NCI-H526 (cell line): ENCODE measurements around the gene FOXP1.

Experiments used
- DNase-seq, 2 experiments: peaks; one replicate each; lab custom pipeline; 2025; lab: John Stamatoyannopoulos, UW

FOXP1 gene

GRCh38 chr3:71006810-71007785 is 576.4 kb downstream of the FOXP1 start:
- peak; percentile 85 to 92 for DNase-seq

- no peak for DNase-seq
These were observed 577.7 kb downstream of the FOXP1 start for GRCh38 chr3:71005702-71006321.

DNA sequence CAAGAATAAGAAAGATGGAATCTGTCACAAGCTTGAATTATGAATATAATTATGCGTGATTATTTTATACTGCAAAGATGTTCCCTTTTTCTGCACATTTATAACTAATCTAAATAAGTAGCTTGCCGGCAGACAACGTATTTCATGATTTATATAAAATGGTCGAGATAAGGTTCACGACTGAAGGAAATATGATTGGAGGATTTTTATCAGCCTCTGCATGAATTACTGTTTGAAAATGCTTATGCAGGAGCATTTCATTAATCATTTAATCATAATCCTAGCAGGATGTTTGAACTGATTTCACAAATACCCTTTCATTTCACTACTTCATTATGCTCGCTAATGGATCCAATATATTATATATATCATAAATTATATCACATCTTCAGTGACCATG is 580.0 kb downstream of the FOXP1 start:
- DNase-seq, result no peak

- no peak for DNase-seq
These were observed 581.2 kb downstream of the FOXP1 start for GRCh38 chr3:71002298-71002697.

GRCh38 chr3:71001303-71001830 is 582.2 kb downstream of the FOXP1 start:
- peak in 1 of 2 experiments; percentile 32 for DNase-seq

DNA sequence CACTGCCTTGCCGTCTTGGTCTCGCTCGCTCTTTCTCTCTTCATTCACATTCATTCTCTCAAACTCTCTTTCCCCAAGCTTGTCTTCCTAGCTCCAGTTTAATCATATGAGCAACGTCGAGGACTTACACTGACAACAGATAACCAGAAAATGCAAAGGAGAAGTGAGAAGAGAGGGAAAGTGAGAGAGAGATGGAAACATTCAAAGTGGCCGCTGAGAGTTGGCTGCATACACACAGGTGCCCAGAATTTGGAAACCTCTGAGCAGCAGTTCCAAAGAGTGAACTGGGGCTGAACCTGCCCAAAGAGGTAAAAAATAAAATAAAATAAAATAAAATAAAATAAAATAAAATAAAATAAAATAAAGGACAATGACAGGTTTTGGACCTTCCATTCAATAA is 583.0 kb downstream of the FOXP1 start:
- DNase-seq, result no peak

DNA sequence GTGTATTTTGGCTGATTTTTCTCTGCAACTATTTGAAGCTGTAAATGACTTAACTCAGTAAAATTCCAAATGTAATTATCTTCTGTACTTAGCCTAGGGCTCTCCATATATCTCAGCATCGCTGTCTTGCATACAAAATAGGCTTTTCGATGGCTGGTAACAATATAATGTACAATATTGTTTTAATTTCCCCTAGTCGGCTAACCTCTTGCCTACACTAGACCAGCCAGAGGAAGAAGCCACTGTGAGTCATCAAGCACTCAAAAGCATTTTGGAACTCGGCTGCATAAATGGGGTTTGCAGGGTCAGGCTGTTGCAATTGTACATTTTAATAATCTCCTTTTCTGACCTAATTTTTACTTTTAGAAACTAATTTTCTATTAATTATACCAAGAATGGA is 583.8 kb downstream of the FOXP1 start:
- no peak for DNase-seq

GRCh38 chr3:70996082-70996481 is 587.4 kb downstream of the FOXP1 start:
- DNase-seq, result no peak

DNA sequence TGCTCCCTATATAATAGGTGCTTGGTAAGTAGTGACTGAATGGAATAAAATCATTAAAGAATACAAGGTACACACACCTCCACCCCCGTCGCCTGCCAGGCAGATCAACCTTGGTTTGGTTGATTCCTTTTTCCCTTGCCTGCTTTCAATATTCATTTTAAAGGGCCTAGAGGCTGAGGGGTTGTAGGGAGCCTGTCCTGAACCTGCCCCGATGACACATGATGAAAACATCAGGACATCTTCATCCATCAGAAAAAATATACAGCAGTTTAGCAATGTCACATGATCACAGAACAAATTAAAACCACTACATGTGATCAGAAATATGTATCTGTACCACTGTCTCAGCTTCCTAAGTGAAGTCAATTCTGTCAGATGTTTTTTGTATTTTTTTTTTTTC is 588.9 kb downstream of the FOXP1 start:
- DNase-seq, result no peak

DNA sequence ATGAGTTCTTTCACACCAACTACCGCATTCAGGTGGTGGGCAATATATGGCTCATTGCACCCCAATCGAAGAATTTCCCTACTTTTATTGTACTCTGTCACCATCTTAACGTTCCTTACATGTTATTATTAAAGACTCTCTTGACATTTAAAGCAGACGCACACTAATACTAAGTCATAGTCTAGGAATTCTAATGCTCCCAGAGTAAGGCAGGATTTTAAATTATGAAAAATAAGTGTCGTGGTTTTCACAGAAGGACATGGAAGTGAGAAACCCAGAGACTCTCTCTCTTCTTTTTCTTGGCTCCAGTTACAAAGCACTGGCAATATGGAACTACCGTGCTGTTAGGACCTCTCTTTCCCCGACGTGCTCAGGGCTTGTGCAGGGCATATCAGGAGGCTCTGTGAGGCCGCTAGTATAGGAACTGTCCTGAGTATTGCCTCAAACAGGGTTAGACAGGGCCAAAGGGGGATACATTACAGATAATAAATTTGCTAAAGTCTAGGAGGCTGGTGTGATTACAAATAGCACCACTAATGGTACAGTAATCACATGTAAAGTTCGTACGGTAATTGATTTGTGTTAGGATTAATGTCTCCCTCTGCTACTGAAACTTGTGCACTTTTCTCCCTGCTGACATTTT is 590.8 kb downstream of the FOXP1 start:
- DNase-seq, result no peak

- no peak for DNase-seq
These were observed 591.4 kb downstream of the FOXP1 start for GRCh38 chr3:70992131-70992530.

DNA sequence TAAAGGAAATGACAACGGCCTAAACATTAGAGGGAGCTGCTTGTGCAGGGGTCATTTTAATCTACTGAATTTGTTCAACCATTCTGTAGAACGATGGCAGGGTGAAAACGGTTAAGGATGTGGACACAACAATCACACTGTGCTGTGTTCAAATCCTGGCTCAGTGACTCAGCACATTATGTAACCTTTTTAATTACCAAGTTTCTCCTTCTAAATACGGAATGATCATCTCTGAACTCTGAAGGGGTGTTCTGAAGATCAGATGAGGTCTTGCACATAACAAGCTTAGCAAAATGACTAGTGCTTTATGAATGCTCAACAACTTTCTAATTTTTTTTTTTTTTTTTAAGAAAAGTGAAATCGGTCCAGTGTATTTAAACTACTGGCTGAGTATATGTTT is 592.8 kb downstream of the FOXP1 start:
- DNase-seq, result no peak

DNA sequence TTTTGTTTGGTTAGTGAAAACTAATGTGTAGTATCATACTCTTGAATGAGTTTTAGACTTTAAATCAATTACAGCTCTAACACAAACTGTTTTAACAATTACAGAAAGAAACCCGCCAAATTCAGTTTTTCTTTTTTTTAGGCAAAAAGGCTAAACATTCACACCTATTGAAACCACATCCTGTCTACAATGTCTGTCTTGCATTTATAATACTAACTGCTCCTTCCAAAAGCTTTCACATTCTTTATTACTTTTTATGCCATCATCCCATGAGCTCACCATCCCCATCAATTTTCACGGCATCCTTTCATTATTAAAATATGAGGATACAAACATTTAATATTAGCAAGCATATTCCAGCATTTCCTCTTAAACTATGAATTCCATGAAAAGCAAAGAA is 593.3 kb downstream of the FOXP1 start:
- DNase-seq, result no peak

GRCh38 chr3:70989174-70989573 is 594.4 kb downstream of the FOXP1 start:
- DNase-seq, result no peak

DNA sequence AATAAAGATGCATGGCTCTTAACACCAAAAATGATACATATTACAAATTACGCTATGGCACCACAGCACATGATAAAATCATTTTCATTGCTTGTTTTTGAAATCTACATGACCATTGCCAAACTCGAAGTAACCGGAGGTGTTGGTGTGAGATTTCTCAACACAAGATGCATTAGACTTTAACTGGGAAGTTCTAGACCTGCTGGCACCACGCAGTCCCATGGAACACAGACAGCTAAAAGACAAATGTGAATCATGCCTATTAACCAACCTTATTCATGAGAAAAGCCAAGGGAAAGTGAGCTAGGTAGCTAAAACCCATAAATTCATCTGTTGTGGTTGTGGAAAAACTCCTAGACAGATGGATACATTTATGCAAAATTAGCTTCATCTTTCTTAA is 595.4 kb downstream of the FOXP1 start:
- DNase-seq, result no peak

DNA sequence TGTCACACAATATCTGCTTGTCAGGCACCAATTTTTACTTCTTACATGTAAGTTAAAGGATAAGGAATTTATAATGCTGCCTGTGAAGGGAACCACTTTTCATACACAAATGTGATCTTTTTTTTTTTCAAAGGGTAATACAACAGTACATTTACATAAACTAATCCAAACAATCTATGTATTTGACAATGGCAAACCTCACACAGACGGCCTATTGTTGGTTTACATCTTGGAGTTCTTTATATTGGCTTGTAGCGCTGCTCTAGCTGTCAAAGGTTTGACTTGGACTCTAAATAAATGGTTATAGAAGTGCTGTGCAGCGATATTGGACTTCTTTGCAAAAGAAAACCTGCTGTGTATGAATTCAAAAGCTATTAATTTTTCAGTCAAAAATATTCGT is 598.0 kb downstream of the FOXP1 start:
- peak; percentile 82 to 85 for DNase-seq

- no peak for DNase-seq
These were observed 598.6 kb downstream of the FOXP1 start for GRCh38 chr3:70984776-70985482.

- no peak for DNase-seq
These were observed 600.8 kb downstream of the FOXP1 start for GRCh38 chr3:70982700-70983140.

DNA sequence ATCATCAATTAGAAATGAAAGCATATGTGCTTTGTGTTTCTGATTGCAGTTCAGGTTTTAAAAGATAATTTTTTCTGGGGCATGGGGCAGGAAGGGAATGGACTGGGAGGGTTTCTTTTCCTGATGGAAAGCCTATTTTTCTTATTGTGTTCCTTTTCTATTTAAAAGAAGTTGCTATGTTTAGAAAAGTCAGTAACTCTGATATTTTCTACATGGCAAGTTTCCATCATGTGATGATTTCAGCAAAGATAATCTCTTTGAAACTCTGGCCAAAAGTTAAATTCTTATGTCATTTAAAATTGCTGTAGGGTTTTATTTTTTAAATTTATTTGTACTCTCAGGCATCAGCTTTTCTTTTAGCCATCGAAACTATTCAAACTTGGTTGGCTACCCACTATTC is 601.2 kb downstream of the FOXP1 start:
- no peak for DNase-seq

DNA sequence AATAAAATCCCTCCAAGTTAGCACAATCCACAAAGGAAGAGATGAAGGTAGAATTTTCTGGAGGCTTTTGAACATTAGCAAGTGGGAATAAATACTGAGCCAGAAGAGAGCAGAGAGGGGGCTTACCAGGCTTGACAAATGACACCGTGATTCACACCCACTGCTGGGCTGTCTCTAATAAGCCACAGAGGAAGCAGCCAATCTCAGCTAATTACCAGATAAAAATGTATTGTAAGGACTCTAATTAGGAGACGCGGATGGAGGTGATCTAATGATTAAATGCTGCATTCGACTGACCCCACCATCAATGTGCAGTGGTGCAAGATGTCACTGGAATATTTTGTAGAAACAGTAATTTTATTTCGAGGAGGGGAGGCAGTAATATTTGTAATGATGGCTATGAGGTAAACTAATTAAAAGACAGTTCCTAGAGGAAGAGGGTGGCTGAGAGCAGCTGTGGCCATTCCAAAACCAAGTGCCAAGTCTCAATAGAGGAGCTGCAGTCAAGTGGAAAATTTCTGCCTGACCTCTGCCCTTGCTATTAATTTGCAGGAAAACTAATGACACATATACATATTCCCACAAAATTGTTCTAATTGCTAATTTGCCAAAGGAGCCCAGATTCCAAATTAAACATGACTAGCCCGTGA is 602.2 kb downstream of the FOXP1 start:
- DNase-seq, result no peak

- no peak for DNase-seq
These were observed 602.8 kb downstream of the FOXP1 start for GRCh38 chr3:70980646-70981170.
